HL-60 (cell line): ENCODE results near the gene CENPF.

ENCODE experiments used
- DNase-seq, 2 experiments: peaks; one replicate each; pipeline ENCODE4 v3.0.0-alpha.2; 2010 to 2020; ENCODE audit warnings: low read depth in 1 of 2, low spot score in 1 of 2
- H3K27ac ChIP-seq: fragments of 250-450 bp; sonication (Bioruptor Pico); replicated peaks from 2 replicates; pipeline ENCODE4 v1.5.1; 2020; ENCODE audit warnings: mild to moderate bottlenecking, moderate library complexity
- H3K27me3 ChIP-seq: fragments of 250-450 bp; sonication (Bioruptor Pico); 2 replicates; pipeline ENCODE4 v1.5.1; 2021; ENCODE audit warnings: mild to moderate bottlenecking, moderate library complexity; ENCODE audit not compliant: insufficient read depth, poor library complexity, severe bottlenecking
- H3K4me3 ChIP-seq: replicated peaks from 2 replicates; pipeline ENCODE4 v1.5.1; 2011; ENCODE audit warnings: mild to moderate bottlenecking, control low read depth, low read length; ENCODE audit not compliant: insufficient read depth
- GABPA ChIP-seq: IDR thresholded peaks from 2 replicates; pipeline ENCODE4 v1.6.1; 2012; ENCODE audit warnings: low read depth
- POLR2AphosphoS5 ChIP-seq: IDR thresholded peaks from 2 replicates; pipeline ENCODE4 v1.6.1; 2012; ENCODE audit warnings: low read depth
- SPI1 ChIP-seq: IDR thresholded peaks from 2 replicates; pipeline ENCODE4 v1.6.1; 2012; ENCODE audit warnings: low read depth, mild to moderate bottlenecking, borderline replicate concordance
- TF ChIP-seq, protein P1 (sequence below): IDR thresholded peaks from 2 replicates; pipeline ENCODE4 v1.6.1; 2012; ENCODE audit warnings: low read depth; ENCODE audit not compliant: insufficient replicate concordance
- TF ChIP-seq, protein P2 (sequence below): IDR thresholded peaks from one replicate; pipeline ENCODE4 v1.5.1; 2011; ENCODE audit warnings: low read length, control low read depth, inconsistent platforms; ENCODE audit not compliant: insufficient read depth

The CENPF gene

DNA sequence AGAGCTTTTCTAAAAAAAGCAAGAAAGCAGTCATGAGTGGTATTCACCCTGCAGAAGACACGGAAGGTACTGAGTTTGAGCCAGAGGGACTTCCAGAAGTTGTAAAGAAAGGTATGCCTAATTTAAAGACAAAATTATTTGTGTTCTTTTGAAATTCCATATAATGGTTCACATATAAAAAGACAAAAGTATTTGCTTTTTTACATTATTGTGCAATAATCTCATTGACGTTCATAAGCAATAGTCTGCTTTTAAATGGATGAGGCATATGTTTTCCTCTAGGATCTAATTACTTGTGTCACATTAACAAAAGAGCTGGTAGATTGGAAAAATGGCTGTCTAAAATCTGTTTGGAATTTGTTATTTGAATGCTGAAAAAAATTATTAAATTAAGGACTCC lies 54.3 kb downstream of the CENPF start:
- TF ChIP-seq SPI1 (no peak), GABPA (no peak), POLR2AphosphoS5 (no peak)
- TF ChIP-seq, protein P1, sequence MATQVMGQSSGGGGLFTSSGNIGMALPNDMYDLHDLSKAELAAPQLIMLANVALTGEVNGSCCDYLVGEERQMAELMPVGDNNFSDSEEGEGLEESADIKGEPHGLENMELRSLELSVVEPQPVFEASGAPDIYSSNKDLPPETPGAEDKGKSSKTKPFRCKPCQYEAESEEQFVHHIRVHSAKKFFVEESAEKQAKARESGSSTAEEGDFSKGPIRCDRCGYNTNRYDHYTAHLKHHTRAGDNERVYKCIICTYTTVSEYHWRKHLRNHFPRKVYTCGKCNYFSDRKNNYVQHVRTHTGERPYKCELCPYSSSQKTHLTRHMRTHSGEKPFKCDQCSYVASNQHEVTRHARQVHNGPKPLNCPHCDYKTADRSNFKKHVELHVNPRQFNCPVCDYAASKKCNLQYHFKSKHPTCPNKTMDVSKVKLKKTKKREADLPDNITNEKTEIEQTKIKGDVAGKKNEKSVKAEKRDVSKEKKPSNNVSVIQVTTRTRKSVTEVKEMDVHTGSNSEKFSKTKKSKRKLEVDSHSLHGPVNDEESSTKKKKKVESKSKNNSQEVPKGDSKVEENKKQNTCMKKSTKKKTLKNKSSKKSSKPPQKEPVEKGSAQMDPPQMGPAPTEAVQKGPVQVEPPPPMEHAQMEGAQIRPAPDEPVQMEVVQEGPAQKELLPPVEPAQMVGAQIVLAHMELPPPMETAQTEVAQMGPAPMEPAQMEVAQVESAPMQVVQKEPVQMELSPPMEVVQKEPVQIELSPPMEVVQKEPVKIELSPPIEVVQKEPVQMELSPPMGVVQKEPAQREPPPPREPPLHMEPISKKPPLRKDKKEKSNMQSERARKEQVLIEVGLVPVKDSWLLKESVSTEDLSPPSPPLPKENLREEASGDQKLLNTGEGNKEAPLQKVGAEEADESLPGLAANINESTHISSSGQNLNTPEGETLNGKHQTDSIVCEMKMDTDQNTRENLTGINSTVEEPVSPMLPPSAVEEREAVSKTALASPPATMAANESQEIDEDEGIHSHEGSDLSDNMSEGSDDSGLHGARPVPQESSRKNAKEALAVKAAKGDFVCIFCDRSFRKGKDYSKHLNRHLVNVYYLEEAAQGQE: no peak
- TF ChIP-seq, protein P2, sequence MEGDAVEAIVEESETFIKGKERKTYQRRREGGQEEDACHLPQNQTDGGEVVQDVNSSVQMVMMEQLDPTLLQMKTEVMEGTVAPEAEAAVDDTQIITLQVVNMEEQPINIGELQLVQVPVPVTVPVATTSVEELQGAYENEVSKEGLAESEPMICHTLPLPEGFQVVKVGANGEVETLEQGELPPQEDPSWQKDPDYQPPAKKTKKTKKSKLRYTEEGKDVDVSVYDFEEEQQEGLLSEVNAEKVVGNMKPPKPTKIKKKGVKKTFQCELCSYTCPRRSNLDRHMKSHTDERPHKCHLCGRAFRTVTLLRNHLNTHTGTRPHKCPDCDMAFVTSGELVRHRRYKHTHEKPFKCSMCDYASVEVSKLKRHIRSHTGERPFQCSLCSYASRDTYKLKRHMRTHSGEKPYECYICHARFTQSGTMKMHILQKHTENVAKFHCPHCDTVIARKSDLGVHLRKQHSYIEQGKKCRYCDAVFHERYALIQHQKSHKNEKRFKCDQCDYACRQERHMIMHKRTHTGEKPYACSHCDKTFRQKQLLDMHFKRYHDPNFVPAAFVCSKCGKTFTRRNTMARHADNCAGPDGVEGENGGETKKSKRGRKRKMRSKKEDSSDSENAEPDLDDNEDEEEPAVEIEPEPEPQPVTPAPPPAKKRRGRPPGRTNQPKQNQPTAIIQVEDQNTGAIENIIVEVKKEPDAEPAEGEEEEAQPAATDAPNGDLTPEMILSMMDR: no peak
- Histone ChIP-seq H3K27me3 (no peaks in the 10 kb centered on the region), H3K4me3 (no peak overlapping the region), H3K27ac (no peak overlapping the region)
- DNase-seq: no peak

DNA sequence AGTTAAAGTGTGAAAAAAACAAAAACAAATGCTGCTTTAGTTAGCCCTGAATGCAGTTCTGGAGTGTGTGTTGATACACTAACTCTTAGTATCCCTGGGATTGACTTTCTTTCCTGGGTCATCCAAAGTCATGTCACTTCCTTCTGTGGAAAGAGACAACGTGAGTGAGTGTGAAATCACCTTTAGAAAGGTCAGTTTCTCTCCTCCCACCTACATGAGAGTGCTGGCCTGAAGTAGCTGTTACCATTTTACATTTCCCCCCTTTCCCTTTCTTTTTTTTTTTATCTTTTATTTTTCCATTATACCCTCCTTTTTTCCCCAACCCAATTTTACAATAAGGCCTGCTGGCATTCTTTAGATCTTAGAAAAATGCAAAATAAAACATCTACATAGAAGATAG lies 55.2 kb downstream of the CENPF start:
- no peak for DNase-seq
- no peak overlapping the region for H3K4me3 ChIP-seq
- no peak for TF ChIP-seq GABPA
- TF ChIP-seq, protein P2: no peak
- TF ChIP-seq, protein P1: no peak
- TF ChIP-seq POLR2AphosphoS5: no peak
- TF ChIP-seq SPI1: no peak
- H3K27ac ChIP-seq: no peak overlapping the region
- H3K27me3 ChIP-seq: no peaks in the 10 kb centered on the region

DNA sequence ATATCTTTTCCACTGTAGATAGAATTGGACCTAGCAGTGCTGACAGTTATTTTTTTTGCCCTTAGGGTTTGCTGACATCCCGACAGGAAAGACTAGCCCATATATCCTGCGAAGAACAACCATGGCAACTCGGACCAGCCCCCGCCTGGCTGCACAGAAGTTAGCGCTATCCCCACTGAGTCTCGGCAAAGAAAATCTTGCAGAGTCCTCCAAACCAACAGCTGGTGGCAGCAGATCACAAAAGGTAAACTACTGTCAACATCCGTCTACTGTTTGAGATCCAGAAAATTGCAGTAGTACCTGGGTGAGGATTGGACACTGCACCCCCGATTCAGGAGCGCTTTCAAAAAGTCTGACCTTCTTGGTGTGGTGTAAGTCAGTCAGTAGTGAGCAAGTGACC lies 55.8 kb downstream of the CENPF start:
- Histone ChIP-seq H3K27me3 (no peaks in the 10 kb centered on the region), H3K27ac (no peak overlapping the region), H3K4me3 (no peak overlapping the region)
- no peak for TF ChIP-seq SPI1
- no peak for TF ChIP-seq POLR2AphosphoS5
- TF ChIP-seq, protein P1: no peak
- TF ChIP-seq GABPA: no peak
- TF ChIP-seq, protein P2: no peak
- no peak for DNase-seq
